GM23338 (cell line): ENCODE results near the gene CACNA1G. TPM values are rescaled to one million over a fixed set of nuclear protein-coding genes. Genes with fewer than 3 reads are reported as not detected.
A peak's percentile ranks its signal among the peaks of the same experiment; 100 is the strongest.

ENCODE experiments used
- ATAC-seq: fragments of 200-7000 bp; cut with Tn5 transposase; 3 replicates; pipeline ENCODE4 v1.9.1; 2020
- DNase-seq: peaks from one replicate; pipeline ENCODE4 v3.0.0-alpha.2; 2015; ENCODE audit warnings: low spot score
- H2AFZ ChIP-seq: fragments of 200-600 bp; sonication (generic); 2 replicates; pipeline ENCODE4 v1.8.0; 2016; ENCODE audit warnings: antibody characterized with exemption, mild to moderate bottlenecking, moderate library complexity
- H3F3A ChIP-seq: fragments of 200-600 bp; sonication (generic); replicated peaks from 2 replicates; pipeline ENCODE4 v1.8.0; 2017; ENCODE audit warnings: antibody characterized with exemption, mixed run types, low read depth
- H3K27ac ChIP-seq: fragments of 200-600 bp; sonication (generic); 2 replicates; pipeline ENCODE4 v1.6.1; 2016; ENCODE audit warnings: low read depth
- H3K27me3 ChIP-seq: fragments of 200-600 bp; sonication (generic); 2 replicates; pipeline ENCODE4 v1.8.0; 2016; ENCODE audit warnings: mild to moderate bottlenecking, mixed run types, moderate library complexity; ENCODE audit not compliant: insufficient read depth
- H3K36me3 ChIP-seq: fragments of 200-600 bp; sonication (generic); 2 replicates; pipeline ENCODE4 v1.8.0; 2016; ENCODE audit warnings: mild to moderate bottlenecking; ENCODE audit not compliant: insufficient read depth
- H3K4me1 ChIP-seq: fragments of 200-600 bp; sonication (generic); 2 replicates; pipeline ENCODE4 v1.8.0; 2016; ENCODE audit warnings: mild to moderate bottlenecking, moderate library complexity; ENCODE audit not compliant: insufficient read depth
- H3K4me2 ChIP-seq: fragments of 200-600 bp; sonication (generic); 2 replicates; pipeline ENCODE4 v1.7.1; 2017; ENCODE audit warnings: mixed run types
- H3K4me3 ChIP-seq: fragments of 200-600 bp; sonication (generic); 2 replicates; pipeline ENCODE4 v1.6.1; 2016; ENCODE audit warnings: mixed run types
- H3K79me2 ChIP-seq: fragments of 200-600 bp; sonication (generic); replicated peaks from 2 replicates; pipeline ENCODE4 v1.8.0; 2017; ENCODE audit warnings: mild to moderate bottlenecking; ENCODE audit not compliant: insufficient read depth
- H3K9me2 ChIP-seq: fragments of 200-600 bp; sonication (generic); 2 replicates; pipeline ENCODE4 v1.8.0; 2017; ENCODE audit not compliant: insufficient read depth
- H4K20me1 ChIP-seq: fragments of 200-600 bp; sonication (generic); replicated peaks from 2 replicates; pipeline ENCODE4 v1.8.0; 2017; ENCODE audit warnings: mild to moderate bottlenecking; ENCODE audit not compliant: insufficient read depth
- H3K27ac Mint-ChIP-seq: 2 replicates; pipeline ENCODE4 v1.8.0; 2020; ENCODE audit warnings: inconsistent platforms, mild to moderate bottlenecking, moderate library complexity, mixed read lengths
- H3K27me3 Mint-ChIP-seq: 3 replicates; pipeline ENCODE4 v1.8.0; 2022; ENCODE audit warnings: low read depth, mild to moderate bottlenecking, moderate library complexity, mixed read lengths, inconsistent platforms; ENCODE audit not compliant: insufficient read depth, poor library complexity
- H3K36me3 Mint-ChIP-seq: 3 replicates; pipeline ENCODE4 v1.8.0; 2021; ENCODE audit warnings: low read depth, mild to moderate bottlenecking, inconsistent platforms, moderate library complexity, mixed read lengths
- H3K4me1 Mint-ChIP-seq: 3 replicates; pipeline ENCODE4 v1.8.0; 2020; ENCODE audit warnings: mild to moderate bottlenecking, inconsistent platforms, mixed read lengths
- H3K4me3 Mint-ChIP-seq: 3 replicates; pipeline ENCODE4 v1.8.0; 2021; ENCODE audit warnings: moderate library complexity, mild to moderate bottlenecking, inconsistent platforms, mixed read lengths
- H3K9me3 Mint-ChIP-seq: 3 replicates; pipeline ENCODE4 v1.8.0; 2020; ENCODE audit warnings: moderate library complexity, mild to moderate bottlenecking, inconsistent platforms, mixed read lengths
- CREB1 ChIP-seq: fragments of 250-450 bp; sonication (Bioruptor Pico); IDR thresholded peaks from 2 replicates; pipeline ENCODE4 v1.5.0; 2020; ENCODE audit warnings: low read depth, mild to moderate bottlenecking, moderate library complexity
- EZH2 ChIP-seq: fragments of 200-600 bp; sonication (generic); IDR thresholded peaks from one replicate; pipeline ENCODE4 v1.8.0; 2017; ENCODE audit warnings: antibody characterized with exemption, mild to moderate bottlenecking, low read depth; ENCODE audit not compliant: unreplicated experiment
- EZH2phosphoT487 ChIP-seq: fragments of 200-600 bp; sonication (generic); IDR thresholded peaks from one replicate; pipeline ENCODE4 v1.8.1; 2018; ENCODE audit warnings: antibody characterized with exemption; ENCODE audit not compliant: unreplicated experiment
- JUNB ChIP-seq: IDR thresholded peaks from one replicate; pipeline ENCODE4 v1.6.1; 2016; ENCODE audit warnings: antibody characterized with exemption; ENCODE audit not compliant: unreplicated experiment
- NANOG ChIP-seq: IDR thresholded peaks from 2 replicates; pipeline ENCODE4 v1.6.1; 2016; ENCODE audit warnings: antibody characterized with exemption, borderline replicate concordance
- POLR2AphosphoS5 ChIP-seq: IDR thresholded peaks from 2 replicates; pipeline ENCODE4 v1.6.1; 2016; ENCODE audit warnings: antibody characterized with exemption, low read depth
- STAT1 ChIP-seq: IDR thresholded peaks from one replicate; pipeline ENCODE4 v1.6.1; 2016; ENCODE audit warnings: antibody characterized with exemption; ENCODE audit not compliant: unreplicated experiment
- ZNF114 ChIP-seq: fragments of 250-450 bp; sonication (Bioruptor Pico); IDR thresholded peaks from 2 replicates; pipeline ENCODE4 v1.5.0; 2020; ENCODE audit warnings: mild to moderate bottlenecking, moderate library complexity
- ZNF462 ChIP-seq: fragments of 250-450 bp; sonication (Bioruptor Pico); IDR thresholded peaks from 2 replicates; pipeline ENCODE4 v1.5.0; 2020; ENCODE audit warnings: mild to moderate bottlenecking, moderate library complexity
- polyA plus RNA-seq: library from polyadenylated mRNA; unstranded; fragments of >200 nt; fragmentation: Nextera tagmentation; extraction: Ambion mirVana; gene quantifications from 2 replicates; pipeline ENCODE4 v1.2.1, GENCODE V29; 2016
- total RNA-seq: library from RNA; depleted of rRNA; stranded (reverse); fragments of >200 nt; shearing (Covaris generic); gene quantifications from 2 replicates; pipeline ENCODE4 v1.2.3, GENCODE V29; 2014
- TF ChIP-seq, protein P1 (sequence below), 2 experiments: fragments of 200-600 bp in 1 of 2; sonication (generic) in 1 of 2; conservative IDR thresholded peaks; 2 replicates each; pipeline versions ENCODE4 v1.5.1 to v1.6.1; 2016 to 2017; ENCODE audit warnings: antibody characterized with exemption in 2 of 2, low read depth in 2 of 2, mild to moderate bottlenecking in 2 of 2, moderate library complexity in 1 of 2
- TF ChIP-seq, protein P2 (sequence below): IDR thresholded peaks from 2 replicates; pipeline ENCODE4 v1.6.1; 2016; ENCODE audit warnings: antibody characterized with exemption
- TF ChIP-seq, protein P3 (sequence below): IDR thresholded peaks from one replicate; pipeline ENCODE4 v1.6.1; 2018; ENCODE audit warnings: antibody characterized with exemption; ENCODE audit not compliant: unreplicated experiment

Gene CACNA1G
- total and polyA plus RNA-seq, 2 experiments from 2014 or later = 1.4 to 5.1 TPM

DNA sequence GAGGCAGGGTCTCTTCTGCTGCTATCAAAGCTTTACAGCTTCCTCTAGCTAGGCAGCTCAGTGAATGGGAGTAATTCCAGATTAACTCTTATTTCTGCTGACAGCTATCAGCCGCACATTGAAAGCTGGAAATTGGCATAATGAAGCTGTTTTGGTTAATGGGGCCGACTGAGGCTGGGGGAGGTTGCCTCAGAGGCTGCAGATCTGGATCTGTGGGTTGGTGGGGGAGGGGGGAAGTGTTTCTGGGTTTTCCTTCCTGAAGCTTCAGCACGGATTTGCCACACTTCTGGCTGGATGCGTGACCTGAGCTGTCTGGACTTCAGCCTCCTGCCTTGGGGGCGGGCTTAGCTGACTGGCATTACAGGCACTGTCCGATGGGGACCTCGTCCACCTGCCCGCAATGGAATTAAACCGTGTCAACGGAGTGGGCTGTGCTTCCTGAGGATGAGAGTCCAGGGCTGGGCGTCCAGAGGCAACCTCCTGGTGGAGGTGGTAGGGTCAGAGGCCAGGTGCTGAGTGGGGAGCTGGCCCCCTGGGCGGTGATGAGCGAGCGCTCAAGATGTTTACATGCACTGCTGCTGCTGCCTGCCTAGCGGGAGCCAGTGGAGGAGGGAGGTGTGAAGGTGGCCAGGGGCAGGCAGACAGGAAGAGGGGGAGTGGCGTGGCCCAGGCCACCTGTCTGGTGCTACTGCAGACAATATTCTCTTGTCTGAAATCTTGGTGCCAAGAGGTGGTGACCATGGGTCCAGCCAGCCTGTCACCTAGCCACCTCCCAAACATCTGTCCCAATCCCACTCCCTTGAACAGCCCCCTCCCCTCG, 67.5 kb downstream of the CACNA1G start:
- Histone ChIP-seq H3K4me3 (peak overlapping the region; percentile 45), H3K79me2 (no peaks in the 10 kb centered on the region), H3K27me3 (peaks cover 7% of the 10 kb centered on the region), H3F3A (no peaks in the 10 kb centered on the region), H3K36me3 (no peaks in the 10 kb centered on the region), H4K20me1 (no peaks in the 10 kb centered on the region), H3K4me1 (peaks cover 19% of the 10 kb centered on the region; the same call in 1 of the 2 replicates), H3K27ac (no peak overlapping the region), H2AFZ (peak overlapping the region; percentile 96), H3K4me2 (peak overlapping the region; percentile 68), H3K9me2 (no peaks in the 10 kb centered on the region)
- peak overlapping the region; percentile 68 for H3K4me3 Mint-ChIP-seq
- H3K4me1 Mint-ChIP-seq = peaks cover 50% of the 10 kb centered on the region
- TF ChIP-seq, protein P1, sequence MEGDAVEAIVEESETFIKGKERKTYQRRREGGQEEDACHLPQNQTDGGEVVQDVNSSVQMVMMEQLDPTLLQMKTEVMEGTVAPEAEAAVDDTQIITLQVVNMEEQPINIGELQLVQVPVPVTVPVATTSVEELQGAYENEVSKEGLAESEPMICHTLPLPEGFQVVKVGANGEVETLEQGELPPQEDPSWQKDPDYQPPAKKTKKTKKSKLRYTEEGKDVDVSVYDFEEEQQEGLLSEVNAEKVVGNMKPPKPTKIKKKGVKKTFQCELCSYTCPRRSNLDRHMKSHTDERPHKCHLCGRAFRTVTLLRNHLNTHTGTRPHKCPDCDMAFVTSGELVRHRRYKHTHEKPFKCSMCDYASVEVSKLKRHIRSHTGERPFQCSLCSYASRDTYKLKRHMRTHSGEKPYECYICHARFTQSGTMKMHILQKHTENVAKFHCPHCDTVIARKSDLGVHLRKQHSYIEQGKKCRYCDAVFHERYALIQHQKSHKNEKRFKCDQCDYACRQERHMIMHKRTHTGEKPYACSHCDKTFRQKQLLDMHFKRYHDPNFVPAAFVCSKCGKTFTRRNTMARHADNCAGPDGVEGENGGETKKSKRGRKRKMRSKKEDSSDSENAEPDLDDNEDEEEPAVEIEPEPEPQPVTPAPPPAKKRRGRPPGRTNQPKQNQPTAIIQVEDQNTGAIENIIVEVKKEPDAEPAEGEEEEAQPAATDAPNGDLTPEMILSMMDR (conservative IDR thresholded peaks at IDR 0.05; ENCODE audit: low read depth in 2 of 2) = no peak
- TF ChIP-seq POLR2AphosphoS5 (no peak), STAT1 (no peak), EZH2 (no peak), ZNF114 (CRISPR knock-in tag) (no peak), JUNB (no peak), ZNF462 (CRISPR knock-in tag) (no peak), NANOG (no peak), CREB1 (CRISPR knock-in tag) (no peak), EZH2phosphoT487 (no peak)
- TF ChIP-seq, protein P2, sequence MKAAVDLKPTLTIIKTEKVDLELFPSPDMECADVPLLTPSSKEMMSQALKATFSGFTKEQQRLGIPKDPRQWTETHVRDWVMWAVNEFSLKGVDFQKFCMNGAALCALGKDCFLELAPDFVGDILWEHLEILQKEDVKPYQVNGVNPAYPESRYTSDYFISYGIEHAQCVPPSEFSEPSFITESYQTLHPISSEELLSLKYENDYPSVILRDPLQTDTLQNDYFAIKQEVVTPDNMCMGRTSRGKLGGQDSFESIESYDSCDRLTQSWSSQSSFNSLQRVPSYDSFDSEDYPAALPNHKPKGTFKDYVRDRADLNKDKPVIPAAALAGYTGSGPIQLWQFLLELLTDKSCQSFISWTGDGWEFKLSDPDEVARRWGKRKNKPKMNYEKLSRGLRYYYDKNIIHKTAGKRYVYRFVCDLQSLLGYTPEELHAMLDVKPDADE = no peak
- TF ChIP-seq, protein P3, sequence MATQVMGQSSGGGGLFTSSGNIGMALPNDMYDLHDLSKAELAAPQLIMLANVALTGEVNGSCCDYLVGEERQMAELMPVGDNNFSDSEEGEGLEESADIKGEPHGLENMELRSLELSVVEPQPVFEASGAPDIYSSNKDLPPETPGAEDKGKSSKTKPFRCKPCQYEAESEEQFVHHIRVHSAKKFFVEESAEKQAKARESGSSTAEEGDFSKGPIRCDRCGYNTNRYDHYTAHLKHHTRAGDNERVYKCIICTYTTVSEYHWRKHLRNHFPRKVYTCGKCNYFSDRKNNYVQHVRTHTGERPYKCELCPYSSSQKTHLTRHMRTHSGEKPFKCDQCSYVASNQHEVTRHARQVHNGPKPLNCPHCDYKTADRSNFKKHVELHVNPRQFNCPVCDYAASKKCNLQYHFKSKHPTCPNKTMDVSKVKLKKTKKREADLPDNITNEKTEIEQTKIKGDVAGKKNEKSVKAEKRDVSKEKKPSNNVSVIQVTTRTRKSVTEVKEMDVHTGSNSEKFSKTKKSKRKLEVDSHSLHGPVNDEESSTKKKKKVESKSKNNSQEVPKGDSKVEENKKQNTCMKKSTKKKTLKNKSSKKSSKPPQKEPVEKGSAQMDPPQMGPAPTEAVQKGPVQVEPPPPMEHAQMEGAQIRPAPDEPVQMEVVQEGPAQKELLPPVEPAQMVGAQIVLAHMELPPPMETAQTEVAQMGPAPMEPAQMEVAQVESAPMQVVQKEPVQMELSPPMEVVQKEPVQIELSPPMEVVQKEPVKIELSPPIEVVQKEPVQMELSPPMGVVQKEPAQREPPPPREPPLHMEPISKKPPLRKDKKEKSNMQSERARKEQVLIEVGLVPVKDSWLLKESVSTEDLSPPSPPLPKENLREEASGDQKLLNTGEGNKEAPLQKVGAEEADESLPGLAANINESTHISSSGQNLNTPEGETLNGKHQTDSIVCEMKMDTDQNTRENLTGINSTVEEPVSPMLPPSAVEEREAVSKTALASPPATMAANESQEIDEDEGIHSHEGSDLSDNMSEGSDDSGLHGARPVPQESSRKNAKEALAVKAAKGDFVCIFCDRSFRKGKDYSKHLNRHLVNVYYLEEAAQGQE = no peak
- H3K27ac Mint-ChIP-seq = no peak overlapping the region
- ATAC-seq (peak; percentile 14), DNase-seq (peak; percentile 41)
- peaks cover 15% of the 10 kb centered on the region for H3K27me3 Mint-ChIP-seq
- H3K9me3 Mint-ChIP-seq = no peaks in the 10 kb centered on the region
- no peaks in the 10 kb centered on the region for H3K36me3 Mint-ChIP-seq
